Activated CD4-positive, alpha-beta T cell treated with anti-CD3 and anti-CD28 coated beads, Interleukin-2, amount 10 ng/mL, durations not matched to agents 24 days and 14 days (primary cell): ENCODE results near the gene STK25. TPM values are rescaled to one million over a fixed set of nuclear protein-coding genes. Genes with fewer than 3 reads are reported as not detected.
"Not testable (repeated sequence)": the region's sequence is repeated elsewhere in the genome, so short reads cannot be mapped to it uniquely, and the experiment has no call there.

Source experiments
- DNase-seq: peaks from one replicate; pipeline ENCODE4 v3.0.0; 2022
- H3K27ac Mint-ChIP-seq: one replicate; pipeline ENCODE4 v1.8.0; 2022; ENCODE audit warnings: mild to moderate bottlenecking, mixed read lengths
- H3K27me3 Mint-ChIP-seq: one replicate; pipeline ENCODE4 v1.8.0; 2022; ENCODE audit warnings: mixed read lengths
- H3K36me3 Mint-ChIP-seq: one replicate; pipeline ENCODE4 v1.8.0; 2022; ENCODE audit warnings: low read depth, mild to moderate bottlenecking, mixed read lengths
- H3K4me1 Mint-ChIP-seq: one replicate; pipeline ENCODE4 v1.8.0; 2021; ENCODE audit warnings: mixed read lengths
- H3K4me3 Mint-ChIP-seq: one replicate; pipeline ENCODE4 v1.8.0; 2022; ENCODE audit warnings: mild to moderate bottlenecking, moderate library complexity, mixed read lengths
- H3K9me3 Mint-ChIP-seq: one replicate; pipeline ENCODE4 v1.8.0; 2021; ENCODE audit warnings: mixed read lengths
- intact Hi-C: fragments of 100-400 bp; cut with micrococcal nuclease; formaldehyde crosslinking; loops from one replicate; pipeline ENCODE4 v1.15.1; 2023
- total RNA-seq: library from RNA; stranded (reverse); gene quantifications from 2 replicates; pipeline ENCODE4 v1.2.3, GENCODE V29; 2022

The STK25 gene
- total RNA-seq, 1 donor from 2014 or later: 121 TPM

DNA sequence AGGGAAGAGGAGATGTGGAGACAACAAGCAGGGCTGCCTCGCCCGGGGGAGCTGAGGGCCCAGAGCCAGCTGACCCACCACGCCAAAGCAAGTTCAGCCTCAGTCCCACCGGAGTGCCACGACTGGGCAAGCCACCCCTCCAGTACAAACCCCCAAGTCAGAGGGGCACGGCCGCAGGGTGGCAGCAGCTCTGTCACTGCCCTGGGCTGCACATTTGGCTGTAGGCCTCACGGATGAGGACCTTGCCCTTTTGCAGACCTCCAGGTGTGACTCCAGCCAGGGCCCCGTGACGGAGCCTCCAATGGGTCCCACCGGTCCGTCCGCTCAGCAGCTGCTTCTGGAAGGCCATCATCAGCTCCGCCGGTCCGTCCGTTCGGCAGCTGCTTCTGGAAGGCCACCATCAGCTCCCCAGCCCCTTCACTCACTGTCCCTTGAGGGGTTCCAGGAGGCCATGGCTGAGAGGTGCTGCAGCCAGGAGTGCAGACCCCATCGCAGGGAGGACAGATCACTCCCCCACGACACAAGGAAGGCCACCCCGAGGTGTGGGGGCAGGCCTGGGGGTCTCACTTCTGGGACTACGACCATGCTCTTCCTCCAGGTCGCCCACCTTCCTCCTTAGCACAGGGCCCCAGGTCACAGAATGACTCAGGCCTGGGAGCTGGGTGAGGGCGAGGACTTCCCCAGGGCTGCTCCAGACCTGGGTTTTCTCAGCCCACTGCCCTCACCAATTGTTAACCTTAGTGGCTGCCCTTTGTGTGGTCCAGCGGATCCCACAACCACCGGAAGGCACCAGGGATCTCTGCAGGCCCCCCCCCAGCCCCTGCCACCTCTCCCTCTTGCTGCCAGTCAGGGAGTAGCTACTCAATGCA is 24.6 kb upstream of the STK25 start:
- Mint-ChIP-seq H3K9me3 (no peaks in the 10 kb centered on the region), H3K27me3 (peaks cover 2% of the 10 kb centered on the region), H3K4me3 (no peak overlapping the region), H3K36me3 (no peaks in the 10 kb centered on the region), H3K27ac (no peak overlapping the region), H3K4me1 (no peaks in the 10 kb centered on the region)
- no peak for DNase-seq
- intact Hi-C loops: no loop called here

DNA sequence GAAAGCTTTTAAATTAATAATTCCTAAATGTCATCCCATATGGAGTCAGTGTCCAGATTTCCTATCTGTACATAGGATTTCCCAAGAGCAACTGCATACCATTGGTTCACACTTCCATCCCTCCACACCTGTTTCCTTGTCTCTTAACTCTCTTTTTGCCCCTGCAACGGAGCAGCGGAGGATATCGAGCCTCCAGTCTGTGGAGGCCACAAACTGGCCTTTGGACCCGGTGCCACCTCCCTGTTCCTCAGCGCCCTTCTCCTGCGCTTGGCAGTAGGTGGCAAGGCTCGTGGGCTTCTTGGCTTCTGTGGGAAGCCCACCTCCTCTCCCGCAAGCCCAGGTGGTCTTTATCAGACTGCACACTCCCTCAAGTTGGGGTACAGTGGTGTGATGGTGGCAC is 23.8 kb upstream of the STK25 start:
- DNase-seq: no peak
- Mint-ChIP-seq H3K27ac (no peak overlapping the region), H3K27me3 (no peaks in the 10 kb centered on the region), H3K36me3 (no peaks in the 10 kb centered on the region), H3K4me1 (no peaks in the 10 kb centered on the region), H3K9me3 (no peaks in the 10 kb centered on the region), H3K4me3 (no peak overlapping the region)
- intact Hi-C loops: no loop called here

DNA sequence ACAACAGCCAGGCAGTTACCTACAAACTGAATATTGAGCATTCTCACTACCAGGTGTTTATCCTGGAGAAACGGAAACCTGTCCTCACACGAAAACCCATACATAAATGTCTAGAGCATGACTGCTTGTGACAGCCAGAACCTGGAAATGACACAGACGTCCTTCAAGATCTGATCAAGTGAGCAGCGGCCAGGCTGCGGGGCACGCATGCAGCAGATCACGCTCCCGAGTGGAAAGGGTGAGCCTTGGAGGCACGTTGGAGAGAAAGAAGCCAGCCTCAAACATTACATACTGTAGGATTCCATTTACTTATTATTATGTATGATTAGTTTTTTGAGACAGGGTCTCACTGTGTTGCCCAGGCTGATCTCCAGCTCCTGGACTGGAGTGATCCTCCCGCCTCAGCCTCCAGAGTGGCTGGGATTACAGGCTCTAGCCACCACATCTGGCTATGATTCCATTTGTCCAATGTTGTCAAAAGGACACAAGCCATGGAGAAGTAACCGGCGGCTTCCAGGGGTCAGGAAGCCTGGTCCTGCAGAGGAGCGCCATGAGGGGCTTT is 22.9 kb upstream of the STK25 start:
- H3K27me3 Mint-ChIP-seq: no peaks in the 10 kb centered on the region
- no peak for DNase-seq
- H3K9me3 Mint-ChIP-seq: no peaks in the 10 kb centered on the region
- no peaks in the 10 kb centered on the region for H3K36me3 Mint-ChIP-seq
- intact Hi-C loops: no loop called here
- H3K4me1 Mint-ChIP-seq: no peaks in the 10 kb centered on the region
- no peak overlapping the region for H3K4me3 Mint-ChIP-seq
- H3K27ac Mint-ChIP-seq: no peak overlapping the region

DNA sequence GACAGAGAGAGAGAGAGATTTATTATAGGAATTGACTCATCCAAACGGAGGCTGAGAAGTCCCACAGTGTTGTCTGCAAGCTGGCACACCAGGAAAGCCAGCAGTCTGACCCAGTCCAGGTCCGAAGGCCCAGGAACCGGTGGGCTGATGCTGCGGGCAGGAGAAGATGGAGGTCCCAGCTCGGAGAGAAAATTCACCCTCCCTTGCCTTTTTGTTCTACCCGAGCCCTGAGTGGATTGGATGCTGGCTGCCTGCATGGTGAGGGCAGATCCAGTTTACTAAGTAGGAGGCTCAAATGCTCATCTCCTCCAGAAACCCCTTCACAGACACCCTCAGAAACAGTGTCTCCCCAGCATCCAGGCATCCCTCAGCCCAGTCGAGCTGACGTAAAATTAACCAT is 22.2 kb upstream of the STK25 start:
- no peak for DNase-seq
- Mint-ChIP-seq H3K4me1 (no peaks in the 10 kb centered on the region), H3K27me3 (no peaks in the 10 kb centered on the region), H3K9me3 (no peaks in the 10 kb centered on the region), H3K27ac (no peak overlapping the region), H3K36me3 (no peaks in the 10 kb centered on the region), H3K4me3 (no peak overlapping the region)
- intact Hi-C loops: no loop called here

DNA sequence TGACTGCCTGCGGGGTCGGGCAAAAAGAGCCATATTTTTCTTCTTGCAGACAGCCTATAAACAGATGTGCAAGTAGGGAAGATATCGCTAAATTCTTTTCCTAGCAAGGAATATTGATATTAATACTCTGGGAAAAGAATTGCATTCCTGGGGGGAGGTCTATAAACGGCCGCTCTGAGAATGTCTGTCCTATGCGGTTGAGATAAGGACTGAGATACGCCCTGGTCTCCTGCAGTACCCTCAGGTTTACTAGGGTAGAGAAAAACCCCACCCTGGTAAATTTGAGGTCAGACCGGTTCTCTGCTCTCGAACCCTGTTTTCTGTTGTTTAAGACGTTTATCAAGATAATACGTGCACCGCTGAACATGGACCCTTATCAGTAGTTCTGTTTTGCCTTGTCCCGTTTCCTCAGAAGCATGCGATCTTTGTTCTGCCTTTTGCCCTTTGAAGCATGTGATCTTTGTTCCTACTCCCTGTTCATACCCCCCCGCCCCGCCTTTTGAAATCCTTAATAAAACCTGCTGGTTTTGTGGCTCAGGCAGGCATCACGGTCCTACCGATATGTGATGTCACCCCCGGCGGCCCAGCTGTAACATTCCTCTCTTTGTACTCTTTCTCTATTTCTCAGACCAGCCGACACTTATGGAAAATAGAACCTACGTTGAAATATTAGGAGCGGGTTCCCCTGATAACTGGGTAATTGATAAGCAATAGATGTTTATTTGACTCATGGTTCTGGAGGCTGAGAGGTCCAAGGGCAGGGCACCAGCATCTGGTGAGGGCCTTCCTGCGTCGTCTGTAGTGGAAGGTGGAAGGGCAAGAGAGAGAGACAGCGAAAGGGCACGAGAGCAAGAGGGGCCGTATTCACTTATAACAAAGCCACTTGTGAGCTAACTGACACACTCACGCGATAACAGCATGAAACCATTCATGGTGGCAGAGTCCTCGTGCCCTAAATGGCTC is 17.7 kb upstream of the STK25 start:
- DNase-seq, H3K36me3 Mint-ChIP-seq, H3K27me3 Mint-ChIP-seq, intact Hi-C loops, H3K4me1 Mint-ChIP-seq, H3K4me3 Mint-ChIP-seq, H3K9me3 Mint-ChIP-seq, H3K27ac Mint-ChIP-seq: not testable (repeated sequence)

DNA sequence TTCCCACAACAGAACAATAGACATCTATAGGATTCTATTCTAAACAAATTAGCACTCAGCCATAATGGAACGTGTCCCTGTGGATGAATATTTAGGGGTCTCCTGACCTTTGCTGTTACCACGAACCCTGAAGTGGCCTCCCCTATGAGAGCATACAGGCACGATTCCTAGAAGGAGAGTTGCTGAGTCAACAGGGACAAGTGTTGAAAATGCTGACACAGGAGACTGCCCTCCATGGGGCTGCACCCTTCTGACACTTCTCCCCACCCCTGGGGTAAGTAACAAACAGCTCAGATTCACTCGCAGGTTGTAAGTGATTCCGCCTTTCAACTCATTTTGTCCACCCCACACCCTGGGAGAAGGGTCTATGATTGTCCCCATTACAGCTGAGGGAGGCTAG is 14.1 kb upstream of the STK25 start:
- H3K36me3 Mint-ChIP-seq: no peaks in the 10 kb centered on the region

DNA sequence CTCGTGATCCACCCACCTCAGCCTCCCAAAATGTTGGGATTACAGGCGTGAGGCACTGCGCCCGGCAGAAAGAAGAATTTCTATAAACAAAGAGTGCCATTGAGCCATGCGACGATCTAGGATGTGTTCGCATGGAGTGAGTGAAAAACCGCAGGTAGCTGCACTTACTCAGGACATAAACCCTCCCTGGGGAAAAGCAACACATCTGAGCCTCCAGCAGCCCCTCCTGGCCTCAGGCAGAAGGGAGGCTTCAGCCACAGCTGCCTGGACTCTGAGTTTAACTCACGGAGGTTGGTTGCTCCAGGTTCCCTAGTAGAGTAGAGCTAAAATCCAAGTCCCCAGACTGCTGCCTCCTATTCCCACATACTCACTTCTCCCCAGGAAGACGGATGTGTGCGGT is 11.3 kb upstream of the STK25 start:
- DNase-seq: no peak
- H3K4me1 Mint-ChIP-seq: peaks cover 24% of the 10 kb centered on the region
- no peak overlapping the region for H3K4me3 Mint-ChIP-seq
- peaks cover 2% of the 10 kb centered on the region for H3K27me3 Mint-ChIP-seq
- peaks cover 2% of the 10 kb centered on the region for H3K36me3 Mint-ChIP-seq
- peaks cover 7% of the 10 kb centered on the region for H3K9me3 Mint-ChIP-seq
- intact Hi-C loops: no loop called here
- H3K27ac Mint-ChIP-seq: no peak overlapping the region

More for the DNA sequence above, 14.1 kb upstream of the STK25 start:
- Mint-ChIP-seq H3K9me3 (peaks cover 2% of the 10 kb centered on the region), H3K27me3 (peaks cover 2% of the 10 kb centered on the region), H3K27ac (no peak overlapping the region), H3K4me3 (no peak overlapping the region), H3K4me1 (no peaks in the 10 kb centered on the region)
- intact Hi-C loops: no loop called here
- no peak for DNase-seq

DNA sequence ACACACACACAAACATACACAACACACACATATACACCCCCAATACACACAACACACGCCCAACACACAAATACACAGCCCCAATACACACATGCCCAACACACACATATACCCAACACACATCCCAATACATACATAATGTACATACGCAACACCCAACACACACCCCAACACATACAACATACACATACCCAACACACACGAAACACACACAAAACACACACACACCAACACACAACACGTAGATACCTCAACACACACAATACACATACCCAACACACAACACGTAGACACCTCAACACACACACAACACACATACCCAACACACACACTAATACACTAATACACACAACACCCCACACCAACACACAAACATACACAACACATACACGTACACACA is 8.9 kb upstream of the STK25 start:
- no peak overlapping the region for H3K4me3 Mint-ChIP-seq
- H3K4me1 Mint-ChIP-seq: peaks cover 25% of the 10 kb centered on the region
- peaks cover 7% of the 10 kb centered on the region for H3K9me3 Mint-ChIP-seq
- peaks cover 3% of the 10 kb centered on the region for H3K27me3 Mint-ChIP-seq
- intact Hi-C loops: no loop called here
- no peak overlapping the region for H3K27ac Mint-ChIP-seq
- H3K36me3 Mint-ChIP-seq: peaks cover 2% of the 10 kb centered on the region
- no peak for DNase-seq

DNA sequence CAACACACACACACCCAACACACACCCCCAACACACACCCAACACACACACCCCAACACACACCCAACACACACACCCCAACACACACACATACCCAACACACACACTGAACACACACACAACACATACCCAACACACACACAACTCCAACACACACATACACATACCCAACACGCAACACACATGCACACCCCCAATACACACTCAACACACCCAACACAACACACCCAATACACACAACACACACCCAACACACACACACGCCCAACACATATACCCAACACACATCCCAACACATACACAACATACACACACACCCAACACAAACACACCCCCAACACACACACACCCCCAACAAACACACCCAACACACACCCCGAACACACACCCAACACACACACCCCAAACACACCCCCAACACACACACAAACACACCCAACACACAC is 8.2 kb upstream of the STK25 start:
- peaks cover 2% of the 10 kb centered on the region for H3K36me3 Mint-ChIP-seq
- H3K9me3 Mint-ChIP-seq: peaks cover 7% of the 10 kb centered on the region
- peak overlapping the region; percentile 54 for H3K27ac Mint-ChIP-seq
- H3K27me3 Mint-ChIP-seq: peaks cover 6% of the 10 kb centered on the region
- peaks cover 25% of the 10 kb centered on the region for H3K4me1 Mint-ChIP-seq
- peak overlapping the region; percentile 34 for H3K4me3 Mint-ChIP-seq
- intact Hi-C loops: no loop called here
- no peak for DNase-seq

DNA sequence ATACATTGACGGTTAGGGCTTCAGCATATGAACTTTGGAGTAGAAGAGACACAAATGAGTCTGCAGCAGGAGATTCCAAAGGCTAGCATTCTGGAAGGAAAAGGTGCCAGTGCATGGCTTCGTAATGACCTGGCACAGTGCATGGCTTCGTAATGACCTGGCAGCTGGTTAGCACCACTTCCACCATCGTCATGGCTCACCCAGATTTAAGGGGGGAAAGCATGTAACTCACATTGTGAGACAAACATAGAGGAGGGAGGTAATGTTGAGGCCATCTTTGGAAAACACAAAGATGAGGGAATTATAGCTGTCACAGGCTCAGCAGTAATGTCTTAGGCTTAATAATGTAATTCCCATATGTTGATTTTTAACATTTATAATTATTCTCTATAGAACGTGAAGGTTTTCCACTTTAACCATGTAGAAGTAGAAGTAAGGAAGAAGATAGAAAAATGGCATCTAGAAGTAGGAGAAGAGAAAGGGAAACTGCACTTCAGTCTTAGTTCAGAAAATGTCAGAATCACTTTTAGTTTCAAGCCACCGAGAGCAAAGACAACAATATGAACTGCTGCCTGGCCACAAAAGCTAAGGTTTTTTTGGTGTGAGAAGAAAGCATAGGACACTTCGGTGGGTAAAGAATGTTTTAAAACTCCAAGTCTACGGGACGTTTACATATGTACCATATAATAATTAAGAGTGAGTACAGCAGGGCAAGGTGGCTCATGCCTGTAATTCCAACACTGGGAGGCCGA is 6.8 kb upstream of the STK25 start:
- H3K4me1 Mint-ChIP-seq: peaks cover 25% of the 10 kb centered on the region
- H3K27ac Mint-ChIP-seq: peak overlapping the region; percentile 56
- H3K27me3 Mint-ChIP-seq: peaks cover 9% of the 10 kb centered on the region
- intact Hi-C loops: no loop called here
- DNase-seq: no peak
- peaks cover 7% of the 10 kb centered on the region for H3K9me3 Mint-ChIP-seq
- H3K4me3 Mint-ChIP-seq: no peak overlapping the region
- peaks cover 2% of the 10 kb centered on the region for H3K36me3 Mint-ChIP-seq

DNA sequence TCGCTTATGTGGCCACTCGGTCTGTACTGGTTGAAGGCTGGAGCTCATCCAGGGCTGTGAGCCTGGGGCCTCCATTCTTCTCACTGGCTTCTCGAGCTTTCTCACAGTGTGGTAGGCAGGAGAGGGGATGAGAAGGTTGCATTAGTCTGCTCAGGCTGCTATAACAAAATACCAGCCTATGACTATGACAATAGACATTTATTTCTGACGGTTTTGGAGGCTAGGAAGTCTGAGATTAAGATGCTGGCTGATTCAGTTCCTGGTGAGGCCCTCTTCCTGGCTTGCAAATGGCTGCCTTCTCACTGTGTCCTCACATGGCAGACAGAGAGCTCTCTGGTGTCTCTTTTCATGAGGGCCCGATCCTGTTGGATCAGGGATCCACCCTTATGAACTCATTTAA is 6.2 kb upstream of the STK25 start:
- H3K36me3 Mint-ChIP-seq: peaks cover 2% of the 10 kb centered on the region
- no peak overlapping the region for H3K27ac Mint-ChIP-seq
- H3K27me3 Mint-ChIP-seq: peaks cover 9% of the 10 kb centered on the region
- DNase-seq: no peak
- H3K9me3 Mint-ChIP-seq: peaks cover 7% of the 10 kb centered on the region
- no peak overlapping the region for H3K4me3 Mint-ChIP-seq
- peaks cover 28% of the 10 kb centered on the region for H3K4me1 Mint-ChIP-seq
- intact Hi-C loops: no loop called here

DNA sequence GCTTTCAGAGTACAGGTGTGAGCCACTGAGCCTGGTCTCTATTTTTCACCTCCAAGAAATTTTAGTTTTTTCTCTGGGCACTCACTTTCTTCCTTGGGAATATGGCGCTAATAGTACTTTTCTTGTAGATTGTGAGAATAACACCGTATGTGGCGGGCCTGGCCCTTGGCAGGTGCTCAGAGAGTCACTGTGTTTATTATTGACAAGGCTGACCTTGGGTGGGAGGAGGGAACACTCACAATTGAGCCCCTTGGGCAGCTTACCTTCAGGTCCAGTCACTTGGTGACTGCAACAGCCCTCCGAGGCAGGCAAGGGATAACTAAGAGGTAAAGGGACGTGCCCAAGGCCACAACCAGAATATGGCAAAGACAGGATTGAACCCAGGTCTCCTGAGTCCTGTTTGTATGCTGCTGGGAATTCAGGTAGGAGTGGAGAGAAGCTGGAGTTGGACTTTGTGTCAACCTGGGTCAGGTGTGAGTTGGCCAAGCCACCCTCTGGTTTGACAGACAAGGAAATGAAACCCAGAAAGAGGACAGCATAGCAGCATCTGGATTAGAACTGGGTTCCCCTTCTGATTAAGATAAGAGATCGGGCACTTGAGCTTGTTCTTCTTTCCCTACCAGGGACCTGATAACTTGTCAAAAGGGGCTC is 2.8 kb upstream of the STK25 start:
- DNase-seq: no peak
- no peak overlapping the region for H3K4me3 Mint-ChIP-seq
- no peaks in the 10 kb centered on the region for H3K9me3 Mint-ChIP-seq
- no peaks in the 10 kb centered on the region for H3K36me3 Mint-ChIP-seq
- intact Hi-C loops: no loop called here
- H3K4me1 Mint-ChIP-seq: peaks cover 25% of the 10 kb centered on the region
- no peak overlapping the region for H3K27ac Mint-ChIP-seq
- H3K27me3 Mint-ChIP-seq: peaks cover 7% of the 10 kb centered on the region
